T-cell (primary cell): ENCODE measurements around the gene SLC43A3. TPM values are rescaled to one million over a fixed set of nuclear protein-coding genes. Genes with fewer than 3 reads are reported as not detected.

Source experiments
- ATAC-seq, 4 experiments: fragments of 200-7000 bp in 3 of 4; fragments of 150-1000 bp in 1 of 4; cut with Tn5 transposase; replicated peaks in 1 of 4; 1 replicate in 3 of 4; 2 replicates in 1 of 4; pipeline ENCODE4 v1.10.0; 2021; ENCODE audit warnings: moderate library complexity in 3 of 4, mild to moderate bottlenecking in 2 of 4, moderate number of reproducible peaks in 1 of 4
- CTCF ChIA-PET, 2 donors: fragments of 300-600 bp; sonication (Branson Sonifier 250); formaldehyde crosslinking; loops; one replicate each; lab custom pipeline; 2022; ENCODE audit warnings: antibody characterized with exemption in 2 of 2; lab: Charles Lee
- POLR2A ChIA-PET, 2 donors: fragments of 300-600 bp; sonication (Branson Sonifier 250); formaldehyde crosslinking; loops; one replicate each; lab custom pipeline; 2022; ENCODE audit warnings: antibody characterized with exemption in 2 of 2; lab: Charles Lee
- DNase-seq, 35 experiments: peaks; one replicate each; pipeline versions ENCODE4 v3.0.0 to v3.0.0-alpha.2; 2013 to 2023
- H3K27ac ChIP-seq: one replicate; pipeline ENCODE4 v1.5.1; 2013; ENCODE audit warnings: low read length
- H3K27me3 ChIP-seq, 2 experiments: replicated peaks in 1 of 2; 1 replicate in 1 of 2; 2 replicates in 1 of 2; pipeline versions ENCODE4 v1.6.1 to v1.7.0; 2013; ENCODE audit warnings: low read length in 1 of 2, mixed read lengths in 1 of 2; ENCODE audit not compliant: control insufficient read depth in 2 of 2, insufficient read depth in 2 of 2; ENCODE audit errors: extremely low read depth in 1 of 2
- H3K36me3 ChIP-seq, 2 donors: 1 replicate in 1 of 2; 2 replicates in 1 of 2; pipeline versions ENCODE4 v1.6.1 to v1.7.0; 2013; ENCODE audit warnings: low read length in 1 of 2; ENCODE audit not compliant: control insufficient read depth in 2 of 2, insufficient read depth in 1 of 2; ENCODE audit errors: extremely low read depth in 1 of 2
- H3K4me1 ChIP-seq, 2 experiments: 1 replicate in 1 of 2; 2 replicates in 1 of 2; pipeline versions ENCODE4 v1.6.1 to v1.7.0; 2013; ENCODE audit warnings: low read length in 2 of 2, mixed read lengths in 1 of 2; ENCODE audit not compliant: insufficient read depth in 2 of 2, control insufficient read depth in 1 of 2; ENCODE audit errors: extremely low read depth in 1 of 2
- H3K4me3 ChIP-seq, 2 donors: 1 replicate in 1 of 2; 2 replicates in 1 of 2; pipeline versions ENCODE4 v1.5.1 to v1.7.0; 2013; ENCODE audit warnings: mild to moderate bottlenecking in 2 of 2, low read length in 1 of 2, moderate library complexity in 1 of 2; ENCODE audit not compliant: control insufficient read depth in 1 of 2; ENCODE audit errors: extremely low read depth in 1 of 2
- H3K9me3 ChIP-seq: 2 replicates; pipeline ENCODE4 v1.7.0; 2013
- H3K27ac Mint-ChIP-seq, 2 donors: one replicate each; pipeline ENCODE4 v1.8.0; 2020 to 2021; ENCODE audit warnings: mild to moderate bottlenecking in 2 of 2, mixed read lengths in 2 of 2
- H3K27me3 Mint-ChIP-seq, 2 donors: one replicate each; pipeline ENCODE4 v1.8.0; 2021 to 2022; ENCODE audit warnings: mixed read lengths in 2 of 2
- H3K36me3 Mint-ChIP-seq: one replicate; pipeline ENCODE4 v1.8.0; 2021; ENCODE audit warnings: mixed read lengths
- H3K4me1 Mint-ChIP-seq, 3 donors: one replicate each; pipeline ENCODE4 v1.8.0; 2020 to 2022; ENCODE audit warnings: mixed read lengths in 3 of 3, mild to moderate bottlenecking in 1 of 3
- H3K4me3 Mint-ChIP-seq, 3 donors: one replicate each; pipeline ENCODE4 v1.8.0; 2020 to 2022; ENCODE audit warnings: mild to moderate bottlenecking in 3 of 3, mixed read lengths in 3 of 3, moderate library complexity in 3 of 3
- H3K9me3 Mint-ChIP-seq, 3 donors: one replicate each; pipeline ENCODE4 v1.8.0; 2020 to 2022; ENCODE audit warnings: mixed read lengths in 3 of 3
- WGBS: methylation state at CpG from one replicate; pipeline ENCODE4 v1.1.5; 2013; ENCODE audit warnings: missing lambda C conversion rate; ENCODE audit not compliant: insufficient coverage; 5-methylcytosine and 5-hydroxymethylcytosine counted together
- total RNA-seq, 35 experiments: library from RNA in 6 of 35; stranded (reverse) in 6 of 35; fragments of 120-200 nt in 1 of 35; gene quantifications; one replicate each; pipeline versions ENCODE4 v1.2.1 to v1.2.4 and lab custom pipeline; 2013 to 2026

The SLC43A3 gene
- total RNA-seq, 5 donors from 2014 or later (not counting 1 experiment from before 2014, with no cell fraction given), result 9.9 to 18.1 (median 13.6) TPM

GRCh38 chr11:57424137-57424791, 2.7 kb downstream of the SLC43A3 start:
- peak overlapping the region; percentile 63 to 78 (median 77) for H3K4me3 Mint-ChIP-seq
- peak overlapping the region; percentile 93 to 95 for H3K27ac Mint-ChIP-seq
- CTCF ChIA-PET, result interaction anchor here (0.5 to 1.3 kb wide), 6 partner anchors 7 to 317 kb away, joined by 3 to 9 read pairs (median 4); partner anchors contain the start of genes SELENOH (in 1 of the 2) and UBE2L6 (in 1 of the 2)
- Histone ChIP-seq H3K9me3 (no peaks in the 10 kb centered on the region), H3K4me1 (peaks cover 17 to 49% of the 10 kb centered on the region in 2 experiments), H3K4me3 (peak overlapping the region in 1 of 2 donors; percentile 29), H3K27me3 (no peaks in the 10 kb centered on the region), H3K36me3 (peaks cover 0 to 13% of the 10 kb centered on the region in 2 donors), H3K27ac (peak overlapping the region; percentile 80)
- POLR2A ChIA-PET, result interaction anchor here in 1 of 2 donors (0.6 to 0.7 kb wide), 3 partner anchors 9 to 288 kb away, joined by 4 to 6 read pairs (median 5); partner anchors contain the start of gene MED19
- peaks cover 23% of the 10 kb centered on the region for H3K36me3 Mint-ChIP-seq
- H3K27me3 Mint-ChIP-seq, result no peaks in the 10 kb centered on the region
- H3K4me1 Mint-ChIP-seq, result peaks cover 45 to 59% (median 51%) of the 10 kb centered on the region in 3 donors
- ATAC-seq (no peak), DNase-seq (no peak)
- 78% methylated on average over 7 of the region's 9 CpGs for WGBS
- H3K9me3 Mint-ChIP-seq, result no peaks in the 10 kb centered on the region

- ATAC-seq (no peak), DNase-seq (no peak)
- Mint-ChIP-seq H3K4me1 (peaks cover 45 to 57% (median 49%) of the 10 kb centered on the region in 3 donors), H3K36me3 (peaks cover 29% of the 10 kb centered on the region), H3K4me3 (no peak overlapping the region), H3K27me3 (no peaks in the 10 kb centered on the region), H3K9me3 (no peaks in the 10 kb centered on the region), H3K27ac (peak overlapping the region; percentile 31 to 65)
- no peaks in the 10 kb centered on the region for H3K9me3 ChIP-seq
- H3K27me3 ChIP-seq, result no peaks in the 10 kb centered on the region
- 100% methylated on average over 2 of the region's 4 CpGs for WGBS
- no peak overlapping the region for H3K4me3 ChIP-seq
- peaks cover 17 to 49% of the 10 kb centered on the region in 2 experiments for H3K4me1 ChIP-seq
- POLR2A ChIA-PET, result no interaction called here
- CTCF ChIA-PET, result interaction anchor here in 1 of 2 donors (1.1 kb wide), 1 partner anchor 35 kb away, joined by 3 read pairs; no protein-coding TSS in a partner anchor
- H3K36me3 ChIP-seq, result peaks cover 0 to 20% of the 10 kb centered on the region in 2 donors
- H3K27ac ChIP-seq, result no peak overlapping the region
These were observed 4.3 kb downstream of the SLC43A3 start for GRCh38 chr11:57422669-57423068.

- DNase-seq, result no peak
- Histone ChIP-seq H3K36me3 (peaks cover 2 to 29% of the 10 kb centered on the region in 2 donors), H3K27ac (no peak overlapping the region), H3K9me3 (no peaks in the 10 kb centered on the region), H3K27me3 (no peaks in the 10 kb centered on the region), H3K4me1 (peaks cover 17 to 43% of the 10 kb centered on the region in 2 experiments), H3K4me3 (no peak overlapping the region)
- no peak overlapping the region for H3K27ac Mint-ChIP-seq
- no peaks in the 10 kb centered on the region for H3K27me3 Mint-ChIP-seq
- no peak for ATAC-seq
- POLR2A ChIA-PET, result no interaction called here
- H3K36me3 Mint-ChIP-seq, result peaks cover 38% of the 10 kb centered on the region
- H3K4me1 Mint-ChIP-seq, result peaks cover 39 to 50% (median 40%) of the 10 kb centered on the region in 3 donors
- no peak overlapping the region for H3K4me3 Mint-ChIP-seq
- no peaks in the 10 kb centered on the region for H3K9me3 Mint-ChIP-seq
- CTCF ChIA-PET, result interaction anchor here in 1 of 2 donors (1.1 to 1.2 kb wide), 2 partner anchors 36 to 76 kb away, joined by 3 read pairs; no protein-coding TSS in a partner anchor
These were observed 5.1 kb downstream of the SLC43A3 start for GRCh38 chr11:57421805-57422204.

GRCh38 chr11:57421066-57421465, 5.9 kb downstream of the SLC43A3 start:
- no peaks in the 10 kb centered on the region for H3K9me3 Mint-ChIP-seq
- H3K36me3 Mint-ChIP-seq, result peaks cover 44% of the 10 kb centered on the region
- Histone ChIP-seq H3K4me3 (no peak overlapping the region), H3K27me3 (no peaks in the 10 kb centered on the region), H3K27ac (no peak overlapping the region), H3K9me3 (no peaks in the 10 kb centered on the region), H3K4me1 (peaks cover 11 to 35% of the 10 kb centered on the region in 2 experiments), H3K36me3 (peaks cover 4 to 36% of the 10 kb centered on the region in 2 donors)
- ChIA-PET POLR2A (no interaction called here), CTCF (interaction anchor here in 1 of 2 donors (1.2 kb wide), 1 partner anchor 76 kb away, joined by 3 read pairs; no protein-coding TSS in a partner anchor)
- DNase-seq (no peak), ATAC-seq (no peak)
- 100% methylated on average over 1 of the region's 4 CpGs for WGBS
- H3K27me3 Mint-ChIP-seq, result no peaks in the 10 kb centered on the region
- H3K27ac Mint-ChIP-seq, result no peak overlapping the region
- H3K4me1 Mint-ChIP-seq, result peaks cover 32 to 44% (median 34%) of the 10 kb centered on the region in 3 donors
- no peak overlapping the region for H3K4me3 Mint-ChIP-seq

- Histone ChIP-seq H3K4me3 (no peak overlapping the region), H3K27ac (no peak overlapping the region), H3K36me3 (peaks cover 7 to 51% of the 10 kb centered on the region in 2 donors), H3K4me1 (peaks cover 0 to 16% of the 10 kb centered on the region in 2 experiments), H3K9me3 (no peaks in the 10 kb centered on the region), H3K27me3 (no peaks in the 10 kb centered on the region)
- Mint-ChIP-seq H3K9me3 (no peaks in the 10 kb centered on the region), H3K27me3 (no peaks in the 10 kb centered on the region), H3K4me1 (peaks cover 13 to 25% (median 15%) of the 10 kb centered on the region in 3 donors), H3K27ac (no peak overlapping the region), H3K4me3 (no peak overlapping the region), H3K36me3 (peaks cover 61% of the 10 kb centered on the region)
- ChIA-PET POLR2A (interaction anchor here in 1 of 2 donors (0.5 kb wide), 1 partner anchor 23 kb away, joined by 4 read pairs; no protein-coding TSS in a partner anchor), CTCF (interaction anchor here in 1 of 2 donors (0.6 kb wide), 1 partner anchor 54 kb away, joined by 3 read pairs; no protein-coding TSS in a partner anchor)
- DNase-seq, result no peak
- WGBS, result 93% methylated on average over 3 of the region's 3 CpGs
- no peak for ATAC-seq
These were observed 7.8 kb downstream of the SLC43A3 start for GRCh38 chr11:57419146-57419545.

GRCh38 chr11:57418131-57418530, 8.8 kb downstream of the SLC43A3 start:
- POLR2A ChIA-PET, result no interaction called here
- Histone ChIP-seq H3K9me3 (no peaks in the 10 kb centered on the region), H3K4me1 (peaks cover 0 to 10% of the 10 kb centered on the region in 2 experiments), H3K4me3 (no peak overlapping the region), H3K27ac (no peak overlapping the region), H3K36me3 (peaks cover 11 to 57% of the 10 kb centered on the region in 2 donors), H3K27me3 (no peaks in the 10 kb centered on the region)
- ATAC-seq (no peak), DNase-seq (no peak)
- Mint-ChIP-seq H3K4me1 (peaks cover 7 to 16% (median 7%) of the 10 kb centered on the region in 3 donors), H3K9me3 (no peaks in the 10 kb centered on the region), H3K36me3 (peaks cover 67% of the 10 kb centered on the region), H3K27me3 (no peaks in the 10 kb centered on the region), H3K4me3 (no peak overlapping the region), H3K27ac (no peak overlapping the region)
- CTCF ChIA-PET, result interaction anchor here in 1 of 2 donors (0.6 kb wide), 1 partner anchor 75 kb away, joined by 3 read pairs; no protein-coding TSS in a partner anchor
